Stimulated activated CD8-positive, alpha-beta memory T cell treated with anti-CD3 and anti-CD28 coated beads, Interleukin-12 subunit alpha, Interleukin-12 subunit beta, amount 100 ng/mL, for 24 hours (primary cell): ENCODE measurements around the gene MAP3K5.

ENCODE experiments used
- DNase-seq: peaks from one replicate; pipeline ENCODE4 v3.0.0-alpha.2; 2020; ENCODE audit errors: extremely low read depth

Gene MAP3K5

DNA sequence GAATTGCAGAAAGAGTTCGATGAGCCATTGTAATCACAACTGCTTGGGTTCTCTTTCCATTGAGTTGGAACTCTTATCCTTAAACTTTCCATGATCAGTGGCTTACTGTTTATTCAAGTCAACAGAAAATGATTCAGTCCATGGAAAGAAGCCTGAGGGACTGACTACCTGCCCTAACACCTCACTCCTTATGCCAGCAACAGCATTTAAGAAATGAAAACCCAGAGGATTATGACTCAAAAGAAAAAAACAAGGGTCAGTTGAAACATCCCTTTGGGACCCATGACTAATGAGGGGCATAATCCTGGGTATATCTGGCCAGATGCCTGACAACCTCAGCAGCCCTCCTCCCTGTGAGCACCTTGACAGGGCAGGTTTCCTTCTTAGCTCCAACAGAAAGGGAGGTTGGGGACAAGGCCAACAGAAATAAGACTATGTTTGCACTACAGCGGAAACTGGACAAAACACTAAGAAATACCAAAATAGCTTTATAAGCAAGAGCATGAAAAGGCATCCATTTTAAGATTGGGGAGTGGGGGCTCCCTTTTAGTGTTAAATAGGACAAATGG is 106.7 kb downstream of the MAP3K5 start:
- no peak for DNase-seq

DNA sequence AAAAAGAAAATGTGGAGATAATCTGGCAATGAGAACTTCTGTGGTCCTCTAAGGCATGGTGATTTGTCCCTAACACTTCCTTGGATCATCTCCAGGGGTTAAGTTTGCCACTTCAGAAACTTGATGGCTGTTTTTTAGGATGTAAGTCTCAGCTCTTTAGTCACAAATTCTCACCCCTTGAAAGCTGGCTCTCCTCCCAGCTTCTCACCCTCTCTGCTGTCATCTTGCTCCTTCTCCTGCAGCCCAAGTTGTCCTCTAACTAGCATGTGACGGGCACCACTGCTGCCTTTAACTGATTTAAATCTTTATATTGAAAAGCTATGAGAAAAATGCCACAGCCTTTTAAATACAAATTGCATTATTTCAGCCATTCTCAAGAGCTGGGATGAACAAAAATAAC is 107.8 kb downstream of the MAP3K5 start:
- no peak for DNase-seq

DNA sequence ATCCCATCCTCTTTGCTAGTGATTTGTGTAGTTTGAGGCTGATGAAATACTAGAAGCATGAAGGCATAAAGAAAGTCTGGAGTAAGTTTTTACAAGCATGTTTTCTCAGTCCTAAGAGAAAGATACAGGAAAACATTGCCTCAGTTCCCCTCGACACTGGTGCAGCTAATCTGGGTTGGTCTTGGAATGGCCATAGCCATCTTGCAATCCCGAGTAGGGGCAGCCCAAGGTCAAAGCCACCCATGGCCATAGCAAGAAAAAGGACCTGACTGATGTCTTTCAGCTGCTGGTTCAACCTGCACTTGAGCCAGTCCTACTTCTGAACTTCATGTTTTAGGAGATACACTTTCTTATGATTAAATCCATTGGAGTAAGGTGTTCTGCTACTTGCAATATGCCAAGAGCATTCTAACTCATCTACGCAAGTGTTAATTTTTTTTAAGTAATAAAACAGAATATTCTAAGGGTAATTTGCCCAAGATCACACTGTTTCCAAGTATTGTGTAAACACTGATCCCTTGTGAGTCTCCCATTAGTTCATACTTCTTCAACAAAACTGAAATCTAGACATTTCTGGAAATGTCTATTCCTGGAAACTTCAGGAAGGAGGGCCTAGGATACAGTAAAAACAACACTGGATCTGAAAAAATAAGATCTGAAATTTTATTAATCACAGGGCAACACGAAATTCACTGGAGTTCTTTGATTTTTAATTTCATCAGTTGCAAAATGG is 108.9 kb downstream of the MAP3K5 start:
- no peak for DNase-seq

DNA sequence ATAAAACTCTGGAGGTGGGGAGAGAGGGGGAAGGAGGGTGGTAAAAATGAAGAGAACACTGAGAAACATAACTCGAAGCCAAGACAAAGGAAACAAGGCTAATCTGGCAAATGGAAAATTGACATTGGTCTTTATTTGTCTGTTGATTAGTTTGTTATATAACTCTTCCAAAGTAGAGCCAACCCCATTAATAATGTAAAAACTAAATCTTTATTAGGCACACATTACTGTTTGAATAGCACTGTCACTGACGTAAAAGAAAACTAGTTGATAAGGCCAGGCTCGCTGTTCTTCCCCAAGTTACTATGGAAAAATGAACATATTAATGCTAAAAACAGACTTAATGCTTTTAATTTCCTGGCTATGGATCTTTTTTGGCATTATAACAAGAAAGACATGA is 110.0 kb downstream of the MAP3K5 start:
- DNase-seq, result no peak

DNA sequence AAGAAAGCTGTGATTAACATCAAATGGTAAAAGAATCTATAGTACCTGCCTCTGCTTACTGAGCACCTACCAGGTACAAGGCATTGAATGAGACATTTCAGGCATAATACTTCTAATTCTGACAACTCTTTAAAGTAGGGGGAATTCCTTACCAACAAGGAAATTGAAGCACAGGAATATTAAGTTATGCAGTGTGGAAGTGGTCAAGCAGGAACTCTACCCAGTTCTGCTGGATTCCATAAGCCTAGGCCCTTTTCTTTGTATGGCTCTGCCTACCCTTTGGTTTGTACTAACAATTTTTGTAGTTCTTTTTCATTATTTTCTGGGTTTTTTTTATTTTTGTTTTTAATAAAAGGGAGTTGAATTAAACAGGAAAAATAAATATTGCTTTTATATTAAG is 114.5 kb downstream of the MAP3K5 start:
- no peak for DNase-seq

DNA sequence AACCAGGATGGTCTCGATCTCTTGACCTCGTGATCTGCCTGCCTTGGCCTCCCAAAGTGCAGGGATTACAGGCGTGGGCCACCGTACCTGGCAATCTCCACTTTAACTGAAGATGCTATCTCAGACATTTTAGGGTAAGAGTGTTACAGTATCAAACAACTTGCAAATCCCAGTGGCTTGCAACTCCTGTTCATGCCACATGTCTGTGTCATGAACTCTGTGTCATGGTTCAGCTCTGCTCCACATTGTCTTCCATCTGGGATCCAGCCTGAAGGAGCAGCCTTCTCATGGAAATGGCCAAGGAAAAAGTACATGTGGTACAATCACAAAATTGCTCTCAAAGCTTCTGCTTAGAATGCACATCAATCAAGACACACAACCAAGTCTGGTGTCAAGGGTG is 114.9 kb downstream of the MAP3K5 start:
- DNase-seq, result no peak

DNA sequence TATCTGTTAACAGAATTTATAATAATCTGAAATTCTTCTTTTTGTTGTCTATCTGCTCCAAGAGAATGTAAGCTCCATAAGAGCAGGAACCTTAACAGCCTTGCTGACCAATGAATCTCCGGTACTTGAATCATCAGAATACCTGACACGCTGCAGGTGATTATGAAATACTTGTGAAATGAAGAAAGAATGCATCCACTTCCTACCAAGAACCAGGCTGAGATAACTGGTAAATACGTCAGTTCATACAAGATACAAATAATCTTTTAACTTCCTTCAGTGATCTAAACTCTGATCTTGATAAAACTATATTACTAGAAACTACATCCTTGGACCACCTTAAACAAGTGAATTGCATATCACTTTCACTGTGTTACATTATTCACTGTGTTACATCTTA is 116.2 kb downstream of the MAP3K5 start:
- no peak for DNase-seq

DNA sequence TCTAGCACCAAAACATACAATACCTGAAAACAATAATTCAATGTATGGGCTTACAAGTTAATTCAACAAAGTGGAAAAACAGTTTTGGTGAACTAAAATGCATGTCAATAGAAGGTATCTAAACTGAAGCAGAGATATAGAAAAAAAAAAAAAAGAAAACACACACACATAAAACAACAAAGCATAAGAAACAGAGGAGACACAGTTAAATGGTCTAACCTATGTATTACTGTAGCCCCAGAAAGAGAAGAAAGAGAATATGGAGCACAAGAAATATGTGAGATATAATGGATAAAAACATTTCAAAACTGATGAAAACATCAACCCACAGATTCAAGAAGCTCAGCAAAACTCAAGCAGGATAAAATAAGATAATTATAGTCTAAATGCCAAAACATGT is 118.7 kb downstream of the MAP3K5 start:
- no peak for DNase-seq

DNA sequence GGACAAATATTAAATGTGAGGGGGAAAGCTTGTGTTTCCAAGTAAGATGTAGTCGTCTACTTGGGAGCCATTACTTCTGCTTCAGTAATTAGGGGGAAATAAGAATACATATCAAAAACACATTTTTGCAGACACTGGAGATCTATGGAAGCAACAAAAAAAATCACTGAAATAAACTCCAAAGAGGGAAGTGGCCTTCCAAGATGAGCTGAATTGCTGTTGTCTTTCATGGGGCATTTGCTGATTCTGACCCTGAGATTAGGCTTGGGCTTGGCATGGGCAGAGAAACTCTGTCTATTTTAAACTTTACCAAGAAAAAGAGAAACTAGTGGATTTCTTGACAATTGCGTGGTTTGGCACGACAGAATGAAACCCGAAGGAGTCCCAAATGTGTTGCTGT is 120.1 kb downstream of the MAP3K5 start:
- DNase-seq, result no peak

DNA sequence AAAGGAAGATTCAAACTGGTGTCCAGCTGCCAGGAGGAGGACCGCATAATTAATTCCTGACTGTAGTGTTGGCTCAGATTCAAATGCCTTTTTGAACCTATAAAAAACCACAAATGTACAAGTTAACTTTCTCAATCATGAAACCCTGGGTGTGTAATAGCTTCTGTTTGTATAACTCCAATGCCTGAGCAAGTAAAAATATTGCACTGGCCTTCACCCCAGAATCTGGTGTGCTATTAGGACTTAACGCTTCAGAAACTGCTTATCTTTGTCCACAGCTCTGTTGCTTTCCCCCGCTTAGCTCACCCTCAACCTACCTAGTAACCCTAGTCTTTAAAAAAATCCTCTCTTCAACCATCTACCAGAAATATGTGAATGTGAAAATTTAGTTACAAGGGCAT is 123.0 kb downstream of the MAP3K5 start:
- no peak for DNase-seq

DNA sequence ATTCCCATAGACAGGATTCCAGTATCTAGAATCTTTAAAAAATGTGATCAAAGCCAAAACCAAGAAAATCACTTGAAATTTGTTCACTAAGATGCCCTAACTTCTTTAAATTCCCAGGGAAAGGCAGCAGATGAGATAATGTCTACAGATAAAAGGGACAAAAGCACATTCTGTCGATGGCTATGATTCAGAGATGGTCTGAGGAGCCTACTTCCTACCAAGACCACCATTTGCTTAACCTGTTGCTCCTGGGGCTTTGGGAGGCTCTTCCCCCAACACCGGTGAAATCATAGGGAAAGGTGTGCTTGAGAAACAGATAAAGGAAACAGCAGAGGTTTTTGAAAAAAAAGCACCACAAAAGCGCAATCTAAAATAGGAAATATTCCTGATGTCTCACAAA is 123.7 kb downstream of the MAP3K5 start:
- no peak for DNase-seq

DNA sequence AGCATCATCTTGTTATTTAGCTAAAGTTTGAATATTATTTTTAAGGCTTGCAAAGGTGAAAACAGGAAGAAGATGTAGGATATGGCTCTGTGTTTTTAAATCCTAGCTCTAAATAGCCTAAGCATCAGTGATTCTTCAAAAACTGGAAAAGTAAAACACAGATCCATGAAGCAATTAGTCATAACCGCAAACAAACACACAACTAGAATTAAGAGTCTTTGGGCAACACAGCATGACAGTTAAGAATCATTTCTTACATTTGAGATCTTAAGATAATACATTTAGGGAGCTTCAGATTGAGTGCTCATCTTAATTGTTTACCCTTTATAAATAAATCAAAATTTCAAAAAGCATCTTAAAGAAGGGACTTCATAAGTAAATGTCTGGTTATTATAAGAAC is 126.2 kb downstream of the MAP3K5 start:
- DNase-seq, result no peak

DNA sequence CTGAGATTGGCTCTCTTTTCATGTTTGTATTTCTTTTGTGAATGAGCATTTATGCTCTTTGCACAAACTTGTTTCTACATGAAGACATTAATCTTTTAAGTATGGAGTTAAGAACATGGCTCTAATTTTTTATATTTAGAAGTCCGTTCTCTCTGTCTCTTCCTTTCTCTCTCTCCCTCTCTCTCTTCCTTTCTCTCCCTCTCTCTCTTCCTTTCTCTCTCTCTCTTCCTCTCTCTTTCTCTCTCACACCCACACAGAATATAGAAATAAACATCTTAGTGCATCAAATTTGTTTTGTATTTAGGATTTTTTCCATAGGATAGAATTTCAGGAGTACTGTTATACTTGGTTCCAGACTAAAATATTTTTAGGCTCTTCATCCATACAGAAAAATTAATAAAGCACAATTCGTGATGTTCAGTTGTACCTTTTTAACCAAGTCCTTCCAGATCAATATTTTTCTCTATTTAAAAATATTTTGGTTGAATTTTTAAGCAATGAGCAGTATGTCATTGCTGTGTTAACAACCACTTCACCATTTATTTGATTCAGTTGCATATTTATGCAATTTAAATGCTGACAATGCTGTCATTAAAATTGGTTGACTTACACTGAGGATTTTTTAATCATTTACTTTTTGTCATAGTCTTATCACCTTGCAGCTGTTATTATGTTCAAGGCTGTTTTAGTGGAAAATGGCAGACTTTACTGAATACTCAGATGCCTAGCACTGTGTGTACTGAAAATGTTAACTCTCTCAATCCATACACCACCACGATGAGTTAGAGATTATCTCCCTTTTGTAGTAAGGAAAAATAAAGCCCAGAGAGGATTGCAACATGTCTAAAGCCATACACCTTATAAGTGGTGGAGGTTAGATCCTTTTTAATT is 129.7 kb downstream of the MAP3K5 start:
- no peak for DNase-seq

DNA sequence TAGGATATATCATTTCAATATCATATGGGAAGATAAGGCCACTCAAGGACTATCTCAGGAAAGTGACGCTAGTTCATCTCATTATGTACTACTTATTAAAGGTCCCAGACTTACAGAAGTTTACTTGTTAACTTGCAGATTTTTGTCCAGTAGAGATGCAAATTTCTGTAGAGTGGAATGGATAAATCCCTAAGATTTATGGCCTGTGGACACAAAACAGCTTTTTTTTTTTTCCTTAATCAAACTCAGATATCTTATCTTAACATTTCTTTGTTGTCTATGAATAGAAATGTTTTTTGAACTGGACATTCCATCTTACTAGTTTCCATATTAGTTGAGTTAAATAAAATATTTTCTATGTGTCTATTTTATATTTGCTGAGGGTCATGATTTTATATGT is 131.6 kb downstream of the MAP3K5 start:
- no peak for DNase-seq

DNA sequence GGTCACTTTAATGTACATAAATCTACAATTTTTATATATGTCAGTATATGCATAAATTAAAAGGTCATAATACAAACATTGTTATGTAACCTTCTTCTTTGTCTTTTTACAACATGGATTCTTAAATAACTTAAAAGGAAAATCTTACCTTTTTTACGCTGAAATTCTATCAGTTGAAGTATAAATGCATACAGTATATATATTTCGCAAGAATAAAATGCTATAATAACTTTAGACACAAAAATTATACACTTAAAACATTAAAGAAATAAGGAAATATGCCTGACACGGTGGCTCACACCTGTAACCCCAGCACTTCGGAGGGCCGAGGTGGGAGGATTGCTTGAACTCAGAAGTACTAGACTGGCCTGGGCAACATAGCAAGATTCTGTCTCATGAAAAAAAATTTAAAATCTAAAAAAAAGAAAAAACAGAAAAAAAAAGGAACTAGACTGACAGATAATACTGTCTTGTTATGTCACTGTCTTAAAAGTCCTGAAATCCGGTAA is 132.2 kb downstream of the MAP3K5 start:
- DNase-seq, result no peak

DNA sequence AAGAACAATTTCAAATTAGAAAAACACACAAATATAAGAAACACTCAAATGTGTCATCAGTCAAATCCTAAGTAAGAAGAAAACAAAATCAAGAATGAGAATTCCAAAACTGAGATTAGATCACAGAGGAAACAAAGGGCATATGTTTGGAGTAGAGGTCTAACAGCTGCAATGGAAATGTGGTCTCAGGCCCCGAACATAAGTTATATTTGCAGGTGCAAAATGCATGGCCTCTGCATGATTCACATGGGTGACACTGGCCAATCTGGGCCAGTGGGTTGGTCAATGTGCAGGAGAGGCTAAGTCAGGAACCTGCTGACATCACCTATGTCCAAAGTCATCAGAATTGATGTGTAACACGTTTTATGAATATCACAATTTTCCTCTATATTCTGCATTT is 133.6 kb downstream of the MAP3K5 start:
- DNase-seq, result no peak

DNA sequence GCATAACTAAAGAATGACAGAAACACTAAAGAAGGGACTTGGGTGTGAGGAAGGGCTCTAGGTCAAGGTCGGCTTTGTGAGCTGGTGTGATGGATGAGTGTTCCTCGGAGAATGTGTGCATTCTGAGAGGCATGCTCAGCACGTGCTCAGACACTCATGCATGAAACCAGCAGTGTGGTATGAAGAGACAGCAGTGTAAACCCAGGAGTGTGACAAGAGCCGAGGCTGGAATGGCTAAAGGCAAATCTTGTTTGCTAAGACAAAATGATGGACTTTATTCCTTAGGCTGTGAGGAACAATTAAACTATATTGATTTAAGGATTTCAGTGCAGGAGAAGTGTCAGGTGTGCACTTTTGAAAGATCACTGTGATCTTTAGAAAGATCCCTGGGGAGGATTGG is 134.6 kb downstream of the MAP3K5 start:
- DNase-seq, result no peak

DNA sequence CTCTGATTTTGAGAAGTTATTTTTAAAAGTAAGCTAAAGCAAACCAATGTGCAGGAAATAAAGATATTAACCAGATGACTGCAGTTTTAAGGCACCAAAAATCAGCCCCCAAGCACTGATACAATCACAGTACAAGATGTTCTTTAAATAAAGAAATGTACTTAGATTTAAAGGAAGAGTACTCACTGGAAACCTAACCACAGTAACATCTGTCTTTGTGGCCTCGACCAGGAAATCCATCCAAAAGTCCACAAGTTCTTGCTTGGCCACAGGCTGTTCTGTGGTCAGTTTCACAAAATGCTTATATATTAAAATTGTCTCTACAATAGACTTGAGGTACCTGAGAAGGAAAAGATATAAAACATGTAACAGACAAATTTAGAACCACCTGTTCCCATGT is 136.2 kb downstream of the MAP3K5 start:
- DNase-seq, result no peak

DNA sequence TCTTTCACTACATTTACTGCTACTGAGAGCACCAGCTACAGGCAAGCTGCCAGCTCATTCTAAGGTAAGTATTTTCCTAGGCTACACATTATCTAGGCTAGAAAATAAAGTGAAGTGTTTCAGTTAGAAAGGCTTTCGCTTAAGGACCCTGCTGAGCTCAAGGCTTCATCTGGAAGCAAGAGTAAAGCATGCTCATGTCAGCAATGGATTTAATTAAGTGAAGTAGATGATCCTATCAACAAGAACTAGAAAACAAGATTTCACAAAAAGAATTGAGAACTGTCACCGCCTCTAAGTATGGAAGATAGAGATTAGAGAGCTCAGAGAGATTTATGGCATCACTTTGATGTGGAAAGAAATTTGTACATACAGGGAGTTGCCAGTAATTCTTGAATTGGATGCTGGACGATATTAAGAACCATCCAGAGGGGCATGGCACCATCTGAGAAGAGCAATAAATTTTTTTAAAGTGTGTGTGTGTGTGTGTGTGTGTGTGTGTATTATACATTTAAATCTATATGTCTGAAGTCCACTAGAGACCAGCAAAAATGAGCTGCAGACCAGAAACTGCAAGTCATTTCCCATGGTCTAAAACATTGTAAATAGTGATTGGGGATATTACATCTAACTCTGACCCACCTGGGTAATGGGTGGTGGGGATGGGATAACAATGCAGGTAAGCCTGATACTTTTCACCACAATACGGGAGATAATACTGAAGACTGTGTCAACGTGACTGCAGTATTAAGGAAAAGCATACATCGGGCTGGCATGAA is 136.8 kb downstream of the MAP3K5 start:
- DNase-seq, result no peak

DNA sequence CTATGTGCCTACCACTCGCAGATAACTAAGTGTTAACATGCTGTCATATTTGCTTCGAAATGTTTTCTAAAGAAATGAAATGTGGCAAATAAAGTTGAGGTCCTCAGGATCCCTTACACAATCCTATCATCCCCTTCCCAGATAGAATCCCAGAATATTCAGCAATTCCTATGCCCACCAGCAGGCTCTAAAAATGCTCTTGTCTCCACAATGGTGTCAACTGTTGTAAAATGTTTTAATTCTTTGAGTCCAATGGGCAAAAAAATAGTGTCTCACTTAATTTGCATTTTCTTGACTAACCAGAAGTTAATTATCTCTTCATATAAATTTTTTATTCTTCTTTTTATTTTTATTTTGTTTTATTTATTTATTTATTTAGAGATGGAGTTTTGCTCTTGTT is 138.2 kb downstream of the MAP3K5 start:
- no peak for DNase-seq

DNA sequence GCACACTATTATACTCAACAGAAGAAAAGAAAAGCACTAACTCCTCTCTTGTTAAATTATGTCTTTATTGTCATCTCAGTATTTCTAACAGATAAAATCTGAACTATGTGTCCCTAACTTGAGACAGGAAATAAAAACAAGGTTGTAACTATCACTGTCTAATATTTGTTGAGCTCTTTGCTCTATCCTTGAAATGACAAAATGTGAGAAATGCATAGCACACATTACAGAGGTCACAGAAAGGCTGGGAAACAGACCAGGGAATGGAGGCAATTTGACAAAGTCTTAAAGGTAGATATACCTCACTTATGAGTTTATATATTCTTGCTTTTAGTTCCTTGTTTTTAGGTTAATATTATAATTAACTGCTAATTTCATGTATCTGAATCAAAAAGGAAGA is 139.6 kb downstream of the MAP3K5 start:
- no peak for DNase-seq

DNA sequence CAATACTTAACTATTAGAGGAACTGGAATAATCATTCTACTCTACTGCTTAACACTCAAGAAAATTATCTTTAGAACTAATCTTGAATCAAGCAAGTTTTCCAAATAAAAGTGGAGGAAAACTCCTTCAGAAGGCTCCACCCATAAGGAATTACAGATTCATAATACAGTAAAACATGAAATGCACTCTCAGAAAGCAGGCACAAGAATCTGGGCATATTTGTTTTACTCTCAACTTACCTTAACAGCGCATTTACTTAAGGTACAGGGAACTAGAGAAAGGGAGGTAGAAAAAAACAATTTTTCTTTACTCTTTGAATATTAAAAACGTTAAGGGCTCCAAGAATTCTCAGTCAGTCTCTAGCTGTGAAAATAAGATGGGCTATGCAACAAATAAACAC is 140.3 kb downstream of the MAP3K5 start:
- no peak for DNase-seq
